GM12872 (cell line): Measurements from ENCODE around the gene CXorf66.

Experiments used
- TF ChIP-seq, protein P1 (sequence below): IDR thresholded peaks from 3 replicates; pipeline ENCODE4 v1.5.1; 2011; ENCODE audit warnings: low read depth, mild to moderate bottlenecking, low read length, moderate library complexity; ENCODE audit not compliant: insufficient read depth

Gene CXorf66, protein sequence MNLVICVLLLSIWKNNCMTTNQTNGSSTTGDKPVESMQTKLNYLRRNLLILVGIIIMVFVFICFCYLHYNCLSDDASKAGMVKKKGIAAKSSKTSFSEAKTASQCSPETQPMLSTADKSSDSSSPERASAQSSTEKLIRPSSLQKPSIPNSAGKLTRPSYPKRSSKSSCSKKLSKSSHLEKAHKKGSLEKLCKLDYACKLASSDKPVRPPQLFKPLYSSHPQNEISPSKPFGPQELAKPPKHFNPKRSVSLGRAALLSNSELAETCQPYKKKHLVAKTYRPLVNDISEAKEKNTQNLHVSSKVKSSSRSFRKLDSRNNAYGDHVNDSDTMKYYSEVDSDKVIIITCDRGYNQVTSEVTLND

DNA sequence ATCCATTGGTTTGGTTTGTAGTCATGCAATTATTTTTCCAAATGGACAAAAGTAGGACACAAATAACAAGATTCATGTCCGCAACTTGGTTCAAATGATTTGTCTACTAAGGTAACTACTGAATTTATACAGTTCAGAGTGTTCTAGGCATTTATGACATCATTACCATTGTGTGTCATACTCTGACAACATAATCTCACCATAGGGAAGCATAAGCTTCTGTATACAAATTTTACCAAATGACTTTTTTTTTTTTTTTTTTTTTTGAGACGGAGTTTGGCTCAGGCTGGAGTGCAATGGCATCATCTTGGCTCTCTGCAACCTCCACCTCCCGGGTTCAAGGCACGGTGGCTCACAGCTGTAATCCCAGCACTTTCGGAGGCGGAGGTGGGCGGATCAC lies at the start of gene CXorf66:
Gene CXorf66 (minus strand): TSS at position 101 of the 400 bp plus-strand sequence. CDS start 25 bp downstream, at position 76.
- TF ChIP-seq, protein P1, sequence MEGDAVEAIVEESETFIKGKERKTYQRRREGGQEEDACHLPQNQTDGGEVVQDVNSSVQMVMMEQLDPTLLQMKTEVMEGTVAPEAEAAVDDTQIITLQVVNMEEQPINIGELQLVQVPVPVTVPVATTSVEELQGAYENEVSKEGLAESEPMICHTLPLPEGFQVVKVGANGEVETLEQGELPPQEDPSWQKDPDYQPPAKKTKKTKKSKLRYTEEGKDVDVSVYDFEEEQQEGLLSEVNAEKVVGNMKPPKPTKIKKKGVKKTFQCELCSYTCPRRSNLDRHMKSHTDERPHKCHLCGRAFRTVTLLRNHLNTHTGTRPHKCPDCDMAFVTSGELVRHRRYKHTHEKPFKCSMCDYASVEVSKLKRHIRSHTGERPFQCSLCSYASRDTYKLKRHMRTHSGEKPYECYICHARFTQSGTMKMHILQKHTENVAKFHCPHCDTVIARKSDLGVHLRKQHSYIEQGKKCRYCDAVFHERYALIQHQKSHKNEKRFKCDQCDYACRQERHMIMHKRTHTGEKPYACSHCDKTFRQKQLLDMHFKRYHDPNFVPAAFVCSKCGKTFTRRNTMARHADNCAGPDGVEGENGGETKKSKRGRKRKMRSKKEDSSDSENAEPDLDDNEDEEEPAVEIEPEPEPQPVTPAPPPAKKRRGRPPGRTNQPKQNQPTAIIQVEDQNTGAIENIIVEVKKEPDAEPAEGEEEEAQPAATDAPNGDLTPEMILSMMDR, result no peak

DNA sequence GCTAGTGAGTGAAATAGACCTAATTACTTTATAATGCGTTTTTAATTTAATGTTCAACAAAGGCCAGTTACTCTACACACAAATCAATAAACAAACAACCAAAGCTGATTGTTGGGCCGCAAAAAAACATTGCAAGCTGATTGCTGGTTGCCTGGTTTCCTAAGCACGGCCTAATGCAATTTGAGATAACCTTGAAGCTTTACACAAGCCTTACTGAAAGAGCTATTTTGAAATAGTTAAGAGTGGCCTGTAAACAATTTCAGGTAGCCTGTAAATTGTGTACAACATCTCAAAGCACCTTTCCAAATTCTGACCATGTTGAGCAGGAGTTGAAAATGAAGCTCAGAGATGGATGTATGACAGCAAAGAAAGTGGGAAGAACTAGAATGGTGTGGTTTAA lies 17.5 kb upstream of the CXorf66 start:
- TF ChIP-seq, protein P1, result no peak

DNA sequence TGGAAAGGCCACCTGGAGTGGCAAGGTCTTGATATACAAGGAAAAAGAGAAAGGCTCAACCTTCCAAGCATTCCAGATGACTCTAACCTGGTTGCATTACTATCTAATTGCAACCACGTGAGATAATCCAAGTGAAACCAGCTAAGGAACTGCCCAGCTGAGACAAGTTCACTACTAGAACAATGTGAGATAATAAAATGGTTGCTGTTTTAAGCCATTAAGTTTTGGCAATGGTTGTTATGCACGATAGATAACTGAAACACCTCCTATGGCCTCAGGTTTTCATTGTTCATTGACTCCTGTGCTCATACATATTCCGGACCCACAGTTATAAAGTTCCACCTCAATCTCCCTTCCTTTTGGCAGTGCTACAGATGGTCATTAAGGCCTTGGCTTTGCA lies 9.2 kb upstream of the CXorf66 start:
- TF ChIP-seq, protein P1, result no peak

DNA sequence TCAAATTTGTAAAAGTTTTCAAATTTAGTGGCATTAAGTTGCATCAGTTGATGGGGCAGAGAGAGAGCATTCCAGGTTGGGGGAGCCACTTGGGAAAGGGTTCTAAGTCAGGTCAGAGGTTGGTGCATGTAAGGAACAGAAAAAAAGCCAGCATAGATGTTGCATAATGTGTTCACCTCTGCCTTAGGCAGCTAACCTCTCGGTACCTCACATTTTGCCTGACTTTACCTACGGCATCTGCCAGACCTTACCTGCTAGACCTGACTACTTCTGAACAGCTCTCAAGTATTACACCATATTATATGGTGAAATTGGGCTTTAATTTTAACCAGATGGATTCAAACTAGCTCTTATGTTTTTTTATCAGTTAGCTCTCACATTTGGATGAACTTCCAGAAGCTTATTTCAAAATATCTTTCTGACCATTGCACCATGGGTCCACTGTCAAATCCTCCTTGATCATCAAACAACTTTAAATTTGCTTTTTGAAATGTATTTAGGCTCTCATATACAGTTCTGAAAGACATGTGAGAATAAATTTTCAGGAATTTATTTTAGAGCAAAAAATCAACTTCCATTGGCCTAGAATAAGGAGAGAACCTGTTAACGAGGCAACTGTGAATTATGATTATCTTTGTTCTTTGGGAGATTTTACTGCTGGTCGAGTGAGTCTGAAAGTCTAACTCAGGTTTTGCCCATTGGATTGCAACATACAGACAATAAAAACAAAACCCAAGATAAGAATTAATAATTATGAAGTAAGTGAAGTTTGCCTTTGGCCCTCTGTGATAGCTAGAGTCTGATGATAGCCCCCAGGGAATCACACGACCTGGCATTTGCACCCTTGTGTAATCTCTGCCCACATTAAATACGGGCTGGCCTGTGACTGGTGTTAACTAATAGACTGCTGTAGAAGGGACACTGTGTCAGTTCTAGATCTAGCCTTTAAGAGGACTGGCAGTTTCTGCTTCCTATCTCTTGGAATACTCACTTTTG lies 7.6 kb upstream of the CXorf66 start:
- TF ChIP-seq, protein P1, result no peak

DNA sequence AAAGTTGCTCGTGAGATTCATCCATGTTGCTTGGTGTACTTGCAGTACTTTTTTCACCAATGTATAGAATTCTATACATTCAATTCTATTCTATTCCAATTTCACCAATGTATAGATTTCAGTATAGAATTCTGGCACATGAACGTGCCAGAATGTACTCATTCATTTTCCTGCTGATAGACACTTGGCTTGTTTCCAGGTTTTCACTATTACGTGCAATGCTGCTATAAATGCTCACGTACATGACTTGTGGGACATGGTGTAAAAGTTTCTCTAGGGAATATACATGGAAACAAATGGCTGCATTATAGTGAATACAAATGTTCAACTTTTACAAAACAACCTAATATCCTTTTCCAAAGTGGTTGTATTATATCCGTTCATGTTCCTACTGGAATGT lies 6.8 kb upstream of the CXorf66 start:
- TF ChIP-seq, protein P1, result no peak

DNA sequence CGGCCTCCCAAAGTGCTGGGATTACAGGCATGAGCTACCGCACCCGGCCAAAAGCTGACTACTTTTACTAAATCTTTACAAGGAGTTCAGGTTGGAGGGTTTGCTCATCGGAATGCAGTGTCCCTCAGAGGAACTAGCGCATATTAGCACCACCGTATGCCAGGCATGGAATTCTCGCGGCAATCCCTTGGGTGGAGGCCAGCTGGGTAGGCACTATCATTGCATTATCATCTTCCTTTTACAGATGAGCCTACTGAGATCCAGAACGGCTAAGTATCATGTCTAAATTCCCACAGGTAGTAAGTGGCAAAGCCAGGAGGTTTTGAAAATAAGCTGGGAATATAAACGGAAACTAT lies 6.1 kb upstream of the CXorf66 start:
- TF ChIP-seq, protein P1, result no peak

DNA sequence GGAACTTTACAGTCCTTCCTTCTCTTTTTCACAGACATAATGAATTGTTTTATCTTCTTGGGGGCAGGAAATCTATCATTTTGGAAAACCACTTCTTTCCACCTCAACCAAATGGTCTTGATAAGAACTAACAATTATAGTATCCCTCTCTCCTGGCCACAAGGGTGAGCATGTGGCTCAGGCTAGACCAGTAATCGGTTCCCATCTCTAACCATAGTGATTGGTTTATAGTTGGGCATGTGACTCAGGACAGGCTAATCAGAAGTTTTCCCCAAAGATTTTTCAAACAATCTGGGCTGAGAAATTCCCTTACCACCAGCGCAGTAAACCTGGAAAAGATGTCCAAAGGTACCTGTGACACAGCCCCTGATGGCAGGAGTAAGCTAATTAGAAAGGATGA lies 4.0 kb upstream of the CXorf66 start:
- TF ChIP-seq, protein P1, result no peak
